NCI-H1105 (cell line): ENCODE results near the gene DDIT4L.
"Not testable (repeated sequence)": the region's sequence is repeated elsewhere in the genome, so short reads cannot be mapped to it uniquely, and the experiment has no call there.

Source experiments
- DNase-seq: peaks from one replicate; lab custom pipeline; 2025; lab: John Stamatoyannopoulos, UW

The DDIT4L gene

DNA sequence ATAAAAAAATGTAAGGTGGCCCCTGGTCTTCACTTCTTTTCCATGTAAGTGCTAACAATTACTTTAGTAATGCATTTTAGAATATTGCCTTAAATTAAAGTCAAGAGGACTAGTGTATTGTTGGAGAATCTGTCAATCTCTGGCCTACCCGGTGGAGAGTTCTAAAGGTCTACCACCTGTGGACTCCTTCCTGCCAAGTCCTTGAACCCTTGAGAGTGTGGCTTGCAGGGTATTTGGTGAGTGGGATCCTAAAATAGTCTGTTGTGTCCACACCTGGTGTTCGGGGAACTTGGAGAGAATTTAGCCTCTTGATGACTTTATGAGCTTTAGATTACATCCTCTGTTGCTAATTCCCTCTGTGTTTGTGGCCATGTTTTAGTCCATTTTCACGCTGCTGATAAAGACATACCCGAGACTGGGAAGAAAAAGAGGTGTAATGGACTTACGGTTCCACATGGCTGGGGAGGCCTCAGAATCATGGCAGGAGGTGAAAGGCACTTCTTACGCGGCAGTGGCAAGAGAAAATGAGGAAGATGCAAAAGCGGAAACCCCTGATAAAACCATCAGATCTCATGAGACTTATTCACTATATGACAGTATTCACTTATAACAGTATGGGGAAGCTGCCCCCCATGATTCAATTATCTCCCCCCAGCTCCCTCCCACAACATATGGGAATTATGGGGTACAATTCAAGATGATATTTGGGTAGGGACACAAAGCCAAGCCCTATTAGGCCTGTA is 23.8 kb downstream of the DDIT4L start:
- DNase-seq = no peak

DNA sequence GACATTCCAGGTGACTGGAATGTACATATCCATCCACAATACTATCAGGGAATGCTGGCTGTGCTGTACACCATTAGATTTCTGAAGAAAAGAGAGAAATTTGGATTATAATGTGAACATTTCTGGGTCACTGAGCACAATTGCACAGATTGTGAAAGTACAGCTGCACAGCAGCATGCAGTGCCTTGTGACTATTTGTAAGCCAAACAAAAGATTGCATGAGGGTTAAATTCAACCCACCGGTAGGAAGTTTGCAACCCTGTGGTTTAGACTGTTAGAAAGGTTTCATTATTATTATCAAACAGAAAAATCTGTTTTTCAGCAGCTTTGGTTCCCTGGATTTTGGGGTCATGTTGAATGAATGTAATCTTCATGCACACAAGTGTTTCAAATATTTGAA is 24.5 kb downstream of the DDIT4L start:
- no peak for DNase-seq

DNA sequence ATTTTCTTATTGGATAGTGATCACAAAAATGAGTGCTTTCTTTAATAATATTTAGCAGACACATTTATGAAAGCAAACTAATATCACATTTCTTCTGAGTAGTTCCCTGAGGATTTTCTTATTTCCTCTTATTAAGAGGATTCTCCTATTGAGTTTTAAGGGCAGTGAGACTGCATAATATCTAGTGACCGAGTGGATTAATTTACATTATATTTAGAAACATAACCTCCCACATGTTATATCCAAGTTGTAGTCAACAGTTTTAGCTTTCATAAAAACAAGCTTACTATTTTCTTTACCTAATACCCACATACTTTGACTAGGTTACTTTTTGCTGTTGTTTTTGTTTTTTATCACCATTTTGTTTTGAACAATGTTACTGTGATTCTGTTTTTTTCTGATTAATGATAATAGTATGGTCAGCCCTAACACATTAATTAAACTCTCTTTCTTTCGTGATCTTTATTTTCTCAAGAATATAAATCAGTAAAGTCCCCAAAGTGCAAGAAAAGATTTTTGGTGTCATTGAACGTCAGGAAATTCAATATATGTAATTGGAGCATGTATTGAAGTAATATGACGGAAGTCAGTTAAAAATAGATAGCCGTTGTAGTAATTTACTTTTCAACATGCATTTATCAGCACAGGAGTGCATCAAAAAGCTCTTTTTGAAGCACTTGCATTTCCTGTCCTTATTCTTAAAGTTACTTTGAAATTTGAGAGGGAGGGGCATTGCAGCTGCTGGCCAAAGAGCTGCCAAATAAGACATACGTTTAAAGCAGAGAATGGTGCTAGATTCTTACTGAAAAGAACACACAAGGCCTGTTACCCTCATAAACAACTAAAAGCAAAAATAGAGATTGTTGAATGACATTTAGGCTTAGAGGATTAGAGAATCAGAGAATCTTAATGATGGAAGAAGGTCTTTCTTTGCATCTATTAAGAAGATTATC is 25.2 kb downstream of the DDIT4L start:
- DNase-seq = no peak

DNA sequence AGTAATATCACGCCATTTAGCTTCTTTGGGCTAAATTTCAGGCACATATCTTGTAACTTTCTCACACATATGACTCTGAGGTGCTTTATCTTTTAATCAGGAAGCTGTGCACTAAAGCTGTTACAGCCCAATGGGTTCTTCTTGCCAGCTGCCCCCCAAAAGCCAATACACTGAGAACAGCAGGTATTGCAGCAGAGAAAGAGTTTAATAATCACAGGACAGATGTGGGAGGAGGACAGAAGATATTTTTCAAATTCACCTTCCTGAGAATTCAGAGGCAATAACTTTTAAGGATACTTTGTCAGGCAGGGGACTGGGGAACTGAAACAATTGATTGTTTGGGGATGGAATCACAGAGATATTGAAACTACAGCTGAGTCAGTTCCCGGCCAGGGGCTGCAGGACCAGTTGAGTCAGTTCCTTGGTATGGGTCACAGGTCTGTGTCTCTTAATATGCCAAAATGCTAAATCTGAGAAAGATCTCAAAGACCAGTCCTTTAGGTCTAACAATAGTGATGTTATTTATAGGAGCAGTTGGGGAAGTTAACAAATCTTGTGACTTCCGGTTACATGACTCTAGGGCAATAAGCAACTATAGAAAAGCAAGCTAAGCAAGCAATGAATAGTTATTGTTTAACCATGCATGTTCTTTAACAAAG is 28.1 kb downstream of the DDIT4L start:
- DNase-seq = no peak

GRCh38 chr4:100149190-100149589 is 41.1 kb downstream of the DDIT4L start:
- no peak for DNase-seq

DNA sequence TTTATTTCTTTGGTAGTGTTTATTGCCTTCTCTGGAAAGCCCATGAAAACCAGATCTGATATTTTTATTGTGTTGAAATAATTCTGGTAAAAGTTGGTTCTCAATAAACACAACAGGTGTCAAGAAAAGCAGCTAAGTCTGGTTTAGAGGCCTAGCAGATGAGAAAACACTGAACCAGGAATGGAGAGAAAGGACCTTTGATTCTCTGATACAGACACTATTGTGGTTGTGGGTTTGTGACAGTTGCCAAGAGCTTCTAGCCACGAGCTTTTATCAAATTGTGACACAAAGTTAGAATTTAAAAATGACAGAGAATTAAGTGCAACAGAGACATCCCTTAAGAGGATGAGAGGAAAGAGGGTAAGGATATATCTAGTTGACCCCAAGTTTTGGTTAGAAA is 42.6 kb downstream of the DDIT4L start:
- no peak for DNase-seq

DNA sequence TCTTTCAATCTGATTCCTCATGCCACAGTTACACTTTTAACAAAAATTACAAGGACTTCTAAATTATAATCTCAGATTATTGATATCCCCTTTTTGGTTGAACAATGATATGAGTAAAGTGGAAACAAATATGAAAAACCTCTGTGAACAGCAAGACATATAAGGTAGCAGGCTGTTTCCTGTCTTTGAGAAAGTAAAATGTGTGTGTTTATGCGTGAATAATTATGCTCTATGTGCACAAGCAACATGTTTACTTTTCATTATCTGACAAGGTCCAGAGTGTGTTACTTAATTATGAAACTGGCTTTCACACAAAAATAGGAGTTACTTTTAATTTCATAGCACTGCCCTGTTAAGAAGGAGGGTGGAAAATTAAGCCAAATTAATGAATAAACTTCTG is 43.1 kb downstream of the DDIT4L start:
- DNase-seq = no peak

DNA sequence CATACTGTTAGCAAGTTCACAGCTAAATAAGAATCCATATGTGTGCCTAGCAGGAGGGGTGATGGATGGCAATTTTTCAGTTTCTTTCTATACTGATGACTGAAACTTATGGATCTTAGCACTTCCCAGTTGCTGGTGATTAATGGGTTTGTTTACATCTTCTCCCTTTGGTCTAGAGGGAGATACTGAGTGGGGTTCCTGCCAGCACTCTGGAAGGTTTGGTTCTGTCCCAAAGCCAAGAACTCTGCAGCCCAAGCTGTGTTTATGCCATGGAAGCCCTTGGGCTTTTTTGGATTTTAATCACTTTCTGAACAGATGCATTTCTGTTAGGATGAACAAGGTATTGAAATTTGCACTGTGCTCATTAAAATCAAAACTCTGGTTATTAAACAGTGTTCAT is 43.5 kb downstream of the DDIT4L start:
- no peak for DNase-seq

GRCh38 chr4:100137320-100137719 is 52.9 kb downstream of the DDIT4L start:
- DNase-seq = not testable (repeated sequence)
